ENCODE data around the gene P2RY14. TPM values are rescaled to one million over a fixed set of nuclear protein-coding genes. Genes with fewer than 3 reads are reported as not detected.

P2RY14 gene
- total and polyA plus RNA-seq, 2 of the 13 experiments (the other 11 are each of a cell fraction or from before 2014, with no cell fraction given) = not detected

- no peak for TF ChIP-seq TBP (CRISPR knock-in tag; IDR thresholded peaks at IDR 0.05)
- no peak for TF ChIP-seq FOXK1 (CRISPR knock-in tag; IDR thresholded peaks at IDR 0.05; ENCODE audit: borderline replicate concordance, low read depth)
- TF ChIP-seq SP5 (CRISPR knock-in tag; IDR thresholded peaks at IDR 0.05; ENCODE audit: borderline replicate concordance, low read depth) = no peak
- TF ChIP-seq ZNF142 (CRISPR knock-in tag; IDR thresholded peaks at IDR 0.05) = no peak
- TF ChIP-seq TGIF2 (CRISPR knock-in tag; IDR thresholded peaks at IDR 0.05) = no peak
- TF ChIP-seq BORCS8-MEF2B (CRISPR knock-in tag; IDR thresholded peaks at IDR 0.05) = no peak
- no peak for TF ChIP-seq ZNF12 (CRISPR knock-in tag; IDR thresholded peaks at IDR 0.05)
- TF ChIP-seq RFXANK (CRISPR knock-in tag; IDR thresholded peaks at IDR 0.05) = no peak
- no peak for TF ChIP-seq XBP1 (CRISPR knock-in tag; IDR thresholded peaks at IDR 0.05)
- no peak for TF ChIP-seq NFYC (CRISPR knock-in tag; IDR thresholded peaks at IDR 0.05)
- TF ChIP-seq RARA (CRISPR knock-in tag; IDR thresholded peaks at IDR 0.05) = no peak
- no peak for TF ChIP-seq ZGPAT (CRISPR knock-in tag; IDR thresholded peaks at IDR 0.05)
- no peak for TF ChIP-seq KDM5B (CRISPR knock-in tag; IDR thresholded peaks at IDR 0.05; ENCODE audit: borderline replicate concordance)
- TF ChIP-seq ZBTB20 (CRISPR knock-in tag; IDR thresholded peaks at IDR 0.05; ENCODE audit: borderline replicate concordance, low read depth) = no peak
- H3K36me3 ChIP-seq (replicated peaks in 1 of 2; ENCODE audit: control insufficient read depth in 1 of 2, insufficient read depth in 2 of 2, low read length in 2 of 2) = no peaks in the 10 kb centered on the region
- in situ Hi-C loops (cut with HindIII; ENCODE audit: extremely low pct_ligation_motif_present, low pct_unique_long_range_greater_than_20kb) (no loop called here), intact Hi-C loops (cut with micrococcal nuclease; ENCODE audit: unreplicated experiment) (no loop called here)
- H3K79me2 ChIP-seq (ENCODE audit: insufficient read depth, low read length) = no peaks in the 10 kb centered on the region
- no peaks in the 10 kb centered on the region for H3K4me1 ChIP-seq (ENCODE audit: insufficient read depth, low read length)
- CTCF ChIA-PET (ENCODE audit: low intra/inter-chr PET ratio, low total read pairs) = no interaction called here
- BruUV-seq (replicated peaks) = no TSS peak
- no peak overlapping the region for H3K4me3 ChIP-seq (replicated peaks in 1 of 3; ENCODE audit: insufficient read depth in 1 of 3, low read depth in 2 of 3, low read length in 3 of 3)
- ATAC-seq (no peak), DNase-seq (ENCODE audit: low spot score) (no peak), FAIRE-seq (no peak)
- no peak overlapping the region for H3K27ac ChIP-seq (ENCODE audit: extremely low read length, insufficient read depth, low read length)
- no peak overlapping the region for H3K9ac ChIP-seq (ENCODE audit: insufficient read depth, low read depth, low read length)
- H3K27me3 ChIP-seq (ENCODE audit: control insufficient read depth in 1 of 2, insufficient read depth in 2 of 2, low read length in 2 of 2) = no peaks in the 10 kb centered on the region
- no peaks in the 10 kb centered on the region for H3K9me3 ChIP-seq (ENCODE audit: low read length)
- H4K20me1 ChIP-seq (ENCODE audit: insufficient read depth, low read length) = no peaks in the 10 kb centered on the region
- no peak overlapping the region for H3K4me2 ChIP-seq (ENCODE audit: low read depth, low read length)
- POLR2A ChIA-PET = no interaction called here
- H2AFZ ChIP-seq (ENCODE audit: low read length) = no peak overlapping the region
These were observed 40.0 kb upstream of the P2RY14 start for GRCh38 chr3:151318313-151318712.

Data from HepG2 (cell line).